Erythroblast (primary cell): ENCODE measurements around the gene IGSF9B.

Experiments used
- GATA1 ChIP-seq: IDR thresholded peaks from 2 replicates; pipeline ENCODE4 v1.6.1; 2011; ENCODE audit warnings: low read depth, mild to moderate bottlenecking, control low read depth, low read length, moderate library complexity
- POLR2A ChIP-seq: IDR thresholded peaks from 2 replicates; pipeline ENCODE4 v1.6.1; 2011; ENCODE audit warnings: mild to moderate bottlenecking, low read length

DNA sequence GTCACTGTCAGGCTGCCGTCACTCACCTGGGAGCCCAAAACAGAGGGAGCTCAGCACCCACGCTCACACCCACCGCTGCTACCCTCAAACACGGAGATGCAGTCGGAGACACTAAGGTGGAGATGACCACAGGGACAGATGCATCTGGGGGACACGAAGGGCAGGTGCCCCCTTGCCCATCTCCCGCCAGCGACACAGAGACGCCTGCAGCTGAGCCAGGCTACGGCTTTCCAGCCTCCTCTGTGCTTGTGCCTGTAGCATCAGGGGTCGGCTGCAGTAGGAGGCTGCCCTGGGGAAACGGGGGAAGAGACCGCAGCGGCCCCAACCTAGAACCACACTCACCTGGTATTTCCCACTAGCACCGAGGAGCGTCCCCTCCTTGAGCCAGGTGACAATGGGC, 19.3 kb downstream of the IGSF9B start:
- TF ChIP-seq POLR2A, result no peak
- no peak for TF ChIP-seq GATA1
